ENCODE results near the gene MLN. TPM values are rescaled to one million over a fixed set of nuclear protein-coding genes. Genes with fewer than 3 reads are reported as not detected.

Gene MLN
- total RNA-seq, 2 experiments from 2014 or later, result not detected

GRCh38 chr6:33783781-33784520 is 19.9 kb downstream of the MLN start:
- no peaks in the 10 kb centered on the region for H3K27me3 Mint-ChIP-seq (ENCODE audit: low read depth)
- no peak overlapping the region for H3K4me3 Mint-ChIP-seq
- H3K4me1 Mint-ChIP-seq (ENCODE audit: low read depth), result peaks cover 42% of the 10 kb centered on the region
- DNase-seq (no peak), ATAC-seq (no peak)
- H3K36me3 Mint-ChIP-seq (ENCODE audit: low read depth), result peaks cover 69% of the 10 kb centered on the region
- H3K9me3 Mint-ChIP-seq (ENCODE audit: insufficient read depth), result no peaks in the 10 kb centered on the region
- CTCF ChIA-PET, result interaction anchor here (0.7 to 4.0 kb wide), 3 partner anchors 12 to 14 kb away, joined by 3 to 15 read pairs (median 5); no protein-coding TSS in a partner anchor
- POLR2A ChIA-PET, result no interaction called here
- H3K27ac Mint-ChIP-seq, result no peak overlapping the region

DNA sequence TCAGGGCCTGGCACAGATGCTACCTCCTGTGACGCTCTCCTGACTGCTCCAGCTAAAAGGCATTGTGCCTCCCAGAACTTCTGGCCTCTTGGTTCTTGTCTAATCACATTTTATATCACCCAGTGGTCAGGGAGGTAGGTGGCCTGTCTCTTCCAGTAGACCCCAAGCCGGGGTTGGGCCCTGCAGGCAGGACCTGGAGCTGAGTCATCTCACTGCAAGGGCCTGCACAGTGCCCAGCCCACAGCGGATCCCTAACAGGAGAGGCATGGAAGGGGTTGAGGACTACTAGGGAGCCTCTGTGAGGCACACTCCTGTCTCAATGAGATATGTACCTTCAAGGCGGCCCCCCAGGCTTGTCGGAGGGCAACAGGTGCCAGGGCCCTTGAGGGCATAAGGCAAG is 21.2 kb downstream of the MLN start:
- Mint-ChIP-seq H3K9me3 (ENCODE audit: insufficient read depth) (no peaks in the 10 kb centered on the region), H3K27me3 (ENCODE audit: low read depth) (no peaks in the 10 kb centered on the region), H3K4me1 (ENCODE audit: low read depth) (peaks cover 36% of the 10 kb centered on the region), H3K27ac (peak overlapping the region; percentile 27), H3K4me3 (no peak overlapping the region), H3K36me3 (ENCODE audit: low read depth) (peaks cover 76% of the 10 kb centered on the region)
- DNase-seq (no peak), ATAC-seq (no peak)
- ChIA-PET CTCF (interaction anchor here (4.0 kb wide), 1 partner anchor 11 kb away, joined by 15 read pairs; no protein-coding TSS in a partner anchor), POLR2A (interaction anchor here (1.8 kb wide), 1 partner anchor 11 kb away, joined by 5 read pairs; no protein-coding TSS in a partner anchor)

DNA sequence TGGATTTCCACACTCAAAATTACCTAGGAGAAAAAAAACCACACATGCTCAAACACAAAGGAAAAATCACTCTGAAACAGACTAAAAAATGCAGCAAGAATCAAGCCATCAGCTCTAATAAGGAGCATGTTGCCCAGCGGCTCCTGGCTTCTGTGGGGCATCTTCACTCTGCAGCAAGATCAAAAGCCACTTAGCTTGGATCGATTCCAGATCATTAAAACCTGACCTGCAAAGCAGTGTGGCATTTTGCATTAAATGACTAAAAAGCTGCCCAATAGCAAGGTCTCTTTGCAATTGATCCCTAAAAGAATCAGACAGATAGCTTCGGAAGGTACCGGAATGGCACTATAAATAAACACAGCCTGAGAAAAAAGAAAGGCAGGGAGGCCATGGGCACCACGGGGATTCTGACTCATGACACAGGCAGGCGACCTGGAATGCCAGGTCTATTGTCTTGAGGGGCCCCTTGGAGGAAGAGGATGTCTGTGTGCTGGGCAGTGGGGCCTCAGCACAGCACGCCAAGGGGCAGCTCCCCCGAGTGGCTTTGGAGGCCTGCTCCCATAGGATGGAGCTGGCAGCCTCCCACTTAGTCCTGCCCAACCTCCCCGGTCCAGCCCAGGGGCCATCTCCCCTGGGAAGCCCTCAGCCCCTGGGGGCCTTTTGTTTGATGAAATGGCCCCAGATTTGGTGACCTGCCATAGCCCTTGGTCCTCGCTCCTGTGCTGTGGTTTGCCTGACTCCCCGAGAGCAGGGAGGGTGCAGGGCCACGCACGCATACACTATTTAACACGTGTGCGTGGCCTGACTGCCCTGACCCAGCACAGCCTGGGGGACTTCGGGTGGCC is 22.4 kb downstream of the MLN start:
- Mint-ChIP-seq H3K27me3 (ENCODE audit: low read depth) (no peaks in the 10 kb centered on the region), H3K27ac (no peak overlapping the region), H3K4me1 (ENCODE audit: low read depth) (peaks cover 24% of the 10 kb centered on the region), H3K9me3 (ENCODE audit: insufficient read depth) (no peaks in the 10 kb centered on the region), H3K36me3 (ENCODE audit: low read depth) (peaks cover 76% of the 10 kb centered on the region), H3K4me3 (no peak overlapping the region)
- ChIA-PET POLR2A (interaction anchor here (0.7 to 1.8 kb wide), 2 partner anchors 10 to 1754 kb away, joined by 3 to 5 read pairs; no protein-coding TSS in a partner anchor), CTCF (interaction anchor here (1.5 to 4.0 kb wide), 2 partner anchors 10 to 12 kb away, joined by 3 to 15 read pairs; no protein-coding TSS in a partner anchor)
- ATAC-seq, result no peak
- no peak for DNase-seq

DNA sequence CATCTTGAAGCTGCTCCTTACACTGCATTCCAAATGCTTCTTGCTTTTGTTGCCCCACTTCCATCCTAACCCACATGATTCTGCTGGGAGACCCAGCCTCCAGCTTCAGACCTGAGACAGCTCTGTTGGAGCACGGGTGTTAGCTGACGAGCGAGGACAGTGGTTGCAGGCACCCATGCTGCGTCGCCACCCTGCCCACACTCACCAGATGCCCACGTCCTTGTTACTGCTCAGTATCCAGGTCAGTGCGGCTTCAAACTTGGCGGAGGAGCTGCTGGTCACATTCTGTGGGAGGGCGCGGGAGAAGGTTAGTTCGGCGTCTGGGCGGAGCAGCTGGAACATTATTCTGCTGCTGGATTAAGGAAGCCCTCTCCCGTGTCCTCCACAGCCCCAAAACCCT is 23.9 kb downstream of the MLN start:
- ChIA-PET CTCF (interaction anchor here (1.3 to 4.0 kb wide), 3 partner anchors 8 to 69 kb away, joined by 3 to 15 read pairs (median 4); partner anchors contain the start of gene UQCC2), POLR2A (interaction anchor here (0.6 to 1.0 kb wide), 3 partner anchors 8 to 21 kb away, joined by 3 read pairs; no protein-coding TSS in a partner anchor)
- no peak for DNase-seq
- no peak overlapping the region for H3K27ac Mint-ChIP-seq
- peaks cover 10% of the 10 kb centered on the region for H3K4me1 Mint-ChIP-seq (ENCODE audit: low read depth)
- no peak overlapping the region for H3K4me3 Mint-ChIP-seq
- ATAC-seq, result no peak
- H3K36me3 Mint-ChIP-seq (ENCODE audit: low read depth), result peaks cover 75% of the 10 kb centered on the region
- no peaks in the 10 kb centered on the region for H3K9me3 Mint-ChIP-seq (ENCODE audit: insufficient read depth)
- H3K27me3 Mint-ChIP-seq (ENCODE audit: low read depth), result no peaks in the 10 kb centered on the region

GRCh38 chr6:33779290-33779689 is 24.5 kb downstream of the MLN start:
- Mint-ChIP-seq H3K27ac (no peak overlapping the region), H3K9me3 (ENCODE audit: insufficient read depth) (no peaks in the 10 kb centered on the region), H3K27me3 (ENCODE audit: low read depth) (no peaks in the 10 kb centered on the region), H3K4me3 (no peak overlapping the region), H3K36me3 (ENCODE audit: low read depth) (peaks cover 72% of the 10 kb centered on the region), H3K4me1 (ENCODE audit: low read depth) (peaks cover 5% of the 10 kb centered on the region)
- ChIA-PET CTCF (interaction anchor here (1.3 to 1.5 kb wide), 2 partner anchors 9 to 68 kb away, joined by 3 to 4 read pairs; partner anchors contain the start of gene UQCC2), POLR2A (interaction anchor here (0.6 to 1.0 kb wide), 3 partner anchors 9 to 22 kb away, joined by 3 read pairs; no protein-coding TSS in a partner anchor)
- DNase-seq (no peak), ATAC-seq (no peak)

- no peak overlapping the region for H3K27ac Mint-ChIP-seq
- no peaks in the 10 kb centered on the region for H3K9me3 Mint-ChIP-seq (ENCODE audit: insufficient read depth)
- H3K4me1 Mint-ChIP-seq (ENCODE audit: low read depth), result no peaks in the 10 kb centered on the region
- POLR2A ChIA-PET, result interaction anchor here (1.0 to 1.3 kb wide), 2 partner anchors 9 kb away, joined by 3 to 5 read pairs; no protein-coding TSS in a partner anchor
- DNase-seq (no peak), ATAC-seq (no peak)
- CTCF ChIA-PET, result interaction anchor here (0.7 kb wide), 1 partner anchor 8 kb away, joined by 3 read pairs; no protein-coding TSS in a partner anchor
- H3K4me3 Mint-ChIP-seq, result no peak overlapping the region
- no peaks in the 10 kb centered on the region for H3K27me3 Mint-ChIP-seq (ENCODE audit: low read depth)
- H3K36me3 Mint-ChIP-seq (ENCODE audit: low read depth), result peaks cover 69% of the 10 kb centered on the region
Measured at GRCh38 chr6:33778444-33779121, 25.2 kb downstream of the MLN start.

- ATAC-seq, result no peak
- no peak for DNase-seq
- Mint-ChIP-seq H3K27ac (no peak overlapping the region), H3K36me3 (ENCODE audit: low read depth) (peaks cover 69% of the 10 kb centered on the region), H3K4me1 (ENCODE audit: low read depth) (no peaks in the 10 kb centered on the region), H3K9me3 (ENCODE audit: insufficient read depth) (no peaks in the 10 kb centered on the region), H3K4me3 (no peak overlapping the region), H3K27me3 (ENCODE audit: low read depth) (no peaks in the 10 kb centered on the region)
- CTCF ChIA-PET, result no interaction called here
- POLR2A ChIA-PET, result interaction anchor here (1.3 kb wide), 1 partner anchor 10 kb away, joined by 5 read pairs; no protein-coding TSS in a partner anchor
Measured at GRCh38 chr6:33777398-33778388, 26.1 kb downstream of the MLN start.

DNA sequence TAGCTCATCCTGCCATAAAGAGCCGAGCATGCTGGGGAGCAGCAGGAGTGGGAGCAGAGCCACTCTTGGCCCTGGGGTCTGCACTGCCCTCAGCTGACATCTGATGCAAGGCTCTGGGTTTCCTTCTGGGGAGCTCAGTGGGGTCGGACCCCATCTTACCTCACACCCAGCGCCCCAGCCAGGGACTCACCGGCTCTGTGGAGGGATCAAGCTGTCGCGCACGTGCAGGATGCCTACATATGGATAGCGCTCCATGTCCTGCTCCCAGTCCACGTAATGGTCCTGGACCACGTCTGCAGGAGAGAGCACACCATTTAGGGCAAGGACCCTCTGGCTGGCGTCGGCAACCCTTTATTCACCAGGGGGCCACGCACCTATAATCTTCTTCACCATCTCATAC is 27.0 kb downstream of the MLN start:
- ChIA-PET POLR2A (no interaction called here), CTCF (no interaction called here)
- ATAC-seq (no peak), DNase-seq (no peak)
- Mint-ChIP-seq H3K4me3 (no peak overlapping the region), H3K27me3 (ENCODE audit: low read depth) (no peaks in the 10 kb centered on the region), H3K4me1 (ENCODE audit: low read depth) (no peaks in the 10 kb centered on the region), H3K36me3 (ENCODE audit: low read depth) (peaks cover 72% of the 10 kb centered on the region), H3K9me3 (ENCODE audit: insufficient read depth) (no peaks in the 10 kb centered on the region), H3K27ac (no peak overlapping the region)

DNA sequence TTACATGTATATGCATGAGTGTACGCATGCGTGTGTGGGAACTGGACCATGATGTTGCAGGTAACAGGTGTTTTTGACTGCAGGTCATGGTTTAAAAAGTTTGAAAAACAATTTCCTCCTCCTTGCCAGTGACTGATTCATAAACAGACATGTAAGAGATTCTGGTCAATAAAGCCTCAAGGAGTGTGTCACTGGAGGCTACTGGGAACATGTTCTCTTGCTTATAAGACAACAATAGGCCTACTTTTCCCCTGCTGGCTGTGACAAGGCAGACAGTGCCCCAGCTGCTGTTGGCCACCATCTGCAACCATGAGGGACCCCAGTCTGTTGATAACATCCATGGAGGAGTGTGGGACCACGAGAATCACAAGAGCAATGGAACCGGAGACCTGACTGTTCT is 27.6 kb downstream of the MLN start:
- no peak for ATAC-seq
- no peak for DNase-seq
- H3K27me3 Mint-ChIP-seq (ENCODE audit: low read depth), result no peaks in the 10 kb centered on the region
- H3K4me3 Mint-ChIP-seq, result no peak overlapping the region
- ChIA-PET POLR2A (no interaction called here), CTCF (interaction anchor here (1.0 to 10.3 kb wide), 2 partner anchors 13 to 252 kb away, joined by 3 to 158 read pairs; no protein-coding TSS in a partner anchor)
- no peaks in the 10 kb centered on the region for H3K9me3 Mint-ChIP-seq (ENCODE audit: insufficient read depth)
- H3K27ac Mint-ChIP-seq, result no peak overlapping the region
- peaks cover 2% of the 10 kb centered on the region for H3K4me1 Mint-ChIP-seq (ENCODE audit: low read depth)
- H3K36me3 Mint-ChIP-seq (ENCODE audit: low read depth), result peaks cover 71% of the 10 kb centered on the region

DNA sequence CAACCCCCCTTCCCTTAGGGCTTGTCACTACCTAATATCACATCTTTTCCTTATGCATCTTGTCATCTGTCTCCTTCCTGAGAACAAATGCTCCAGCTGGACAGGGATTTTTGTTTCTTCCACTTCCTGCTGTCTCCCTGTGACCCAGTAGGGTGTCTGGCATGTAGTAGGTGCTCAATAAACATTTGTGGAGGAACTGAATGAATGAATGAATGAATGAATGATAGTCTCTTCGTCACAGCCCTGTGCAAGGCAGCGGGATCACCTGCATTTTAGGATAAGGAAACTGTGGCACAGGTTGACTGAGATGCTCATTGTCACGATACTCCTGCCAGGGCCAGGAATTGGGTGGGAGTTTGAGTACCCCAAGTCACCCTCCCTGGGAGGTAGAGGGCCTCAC is 29.0 kb downstream of the MLN start:
- H3K9me3 Mint-ChIP-seq (ENCODE audit: insufficient read depth), result no peaks in the 10 kb centered on the region

More for the DNA sequence above, 29.0 kb downstream of the MLN start:
- peaks cover 59% of the 10 kb centered on the region for H3K36me3 Mint-ChIP-seq (ENCODE audit: low read depth)
- no peaks in the 10 kb centered on the region for H3K27me3 Mint-ChIP-seq (ENCODE audit: low read depth)
- no peak overlapping the region for H3K27ac Mint-ChIP-seq
- POLR2A ChIA-PET, result no interaction called here
- CTCF ChIA-PET, result interaction anchor here (10.3 kb wide), 1 partner anchor 253 kb away, joined by 158 read pairs; no protein-coding TSS in a partner anchor
- H3K4me1 Mint-ChIP-seq (ENCODE audit: low read depth), result peaks cover 3% of the 10 kb centered on the region
- no peak overlapping the region for H3K4me3 Mint-ChIP-seq
- no peak for ATAC-seq
- no peak for DNase-seq
